ENCODE results near the gene DPP6.

DPP6 gene

DNA sequence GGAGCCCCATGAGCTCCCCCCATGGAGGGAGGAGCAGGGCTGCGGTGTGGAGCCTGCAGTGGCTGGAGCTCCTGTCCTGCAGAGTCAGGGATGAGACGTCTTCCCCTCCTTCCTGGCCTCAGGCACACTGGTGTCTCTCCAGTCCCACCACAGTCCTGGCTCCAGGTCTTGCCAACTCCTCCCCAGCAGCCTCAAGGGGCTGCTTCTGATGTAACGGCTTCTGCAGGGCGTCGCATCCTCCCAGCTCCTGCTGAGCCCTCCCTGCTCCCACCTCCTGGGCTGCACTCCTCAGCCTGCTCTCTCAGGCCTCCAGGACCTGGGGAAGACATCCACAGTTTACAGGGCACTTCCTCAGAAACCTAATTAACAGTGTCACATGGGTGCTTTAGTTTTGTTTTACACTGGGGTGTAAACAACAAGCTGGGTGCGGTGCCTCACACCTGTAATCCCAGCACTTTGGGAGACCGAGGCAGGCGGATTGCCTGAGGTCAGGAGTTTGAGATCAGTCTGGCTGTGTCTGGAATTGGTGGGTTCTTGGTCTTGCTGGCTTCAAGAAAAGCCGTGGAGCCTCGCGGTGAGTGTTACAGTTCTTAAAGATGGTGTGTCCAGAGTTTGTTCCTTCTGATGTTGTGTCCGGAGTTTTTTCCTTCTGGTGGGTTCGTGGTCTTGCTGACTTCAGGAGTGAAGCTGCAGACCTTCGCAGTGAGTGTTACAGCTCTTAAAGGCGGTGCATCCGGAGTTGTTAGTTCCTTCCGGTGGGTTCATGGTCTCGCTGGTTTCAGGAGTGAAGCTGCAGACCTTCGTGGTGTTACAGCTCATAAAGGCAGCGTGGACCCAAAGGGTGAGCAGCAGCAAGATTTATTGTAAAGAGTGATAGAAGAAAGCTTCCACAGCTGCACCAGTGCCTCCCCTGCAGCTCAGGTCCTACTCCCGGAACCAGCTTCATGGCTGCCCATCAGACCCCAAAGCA lies 855.7 kb downstream of the DPP6 start:
- Histone ChIP-seq H3K27me3 (ENCODE audit: insufficient read depth, low read depth) (peaks cover 2% of the 10 kb centered on the region; the same call in 1 of the 2 replicates), H3K4me2 (no peak overlapping the region), H4K20me1 (ENCODE audit: insufficient read depth) (no peaks in the 10 kb centered on the region), H3K4me1 (ENCODE audit: low read depth, poor library complexity, severe bottlenecking) (no peaks in the 10 kb centered on the region), H3K27ac (no peak overlapping the region), H3K4me3 (IDR thresholded peaks at IDR 0.05; ENCODE audit: insufficient read depth, low read depth, low read length) (no peak overlapping the region), H3K9ac (no peak overlapping the region), H3K79me2 (ENCODE audit: insufficient read depth, low read depth) (no peaks in the 10 kb centered on the region), H2AFZ (ENCODE audit: low read depth) (no peak overlapping the region), H3K36me3 (ENCODE audit: insufficient read depth) (no peaks in the 10 kb centered on the region)
- TF ChIP-seq, protein P1, sequence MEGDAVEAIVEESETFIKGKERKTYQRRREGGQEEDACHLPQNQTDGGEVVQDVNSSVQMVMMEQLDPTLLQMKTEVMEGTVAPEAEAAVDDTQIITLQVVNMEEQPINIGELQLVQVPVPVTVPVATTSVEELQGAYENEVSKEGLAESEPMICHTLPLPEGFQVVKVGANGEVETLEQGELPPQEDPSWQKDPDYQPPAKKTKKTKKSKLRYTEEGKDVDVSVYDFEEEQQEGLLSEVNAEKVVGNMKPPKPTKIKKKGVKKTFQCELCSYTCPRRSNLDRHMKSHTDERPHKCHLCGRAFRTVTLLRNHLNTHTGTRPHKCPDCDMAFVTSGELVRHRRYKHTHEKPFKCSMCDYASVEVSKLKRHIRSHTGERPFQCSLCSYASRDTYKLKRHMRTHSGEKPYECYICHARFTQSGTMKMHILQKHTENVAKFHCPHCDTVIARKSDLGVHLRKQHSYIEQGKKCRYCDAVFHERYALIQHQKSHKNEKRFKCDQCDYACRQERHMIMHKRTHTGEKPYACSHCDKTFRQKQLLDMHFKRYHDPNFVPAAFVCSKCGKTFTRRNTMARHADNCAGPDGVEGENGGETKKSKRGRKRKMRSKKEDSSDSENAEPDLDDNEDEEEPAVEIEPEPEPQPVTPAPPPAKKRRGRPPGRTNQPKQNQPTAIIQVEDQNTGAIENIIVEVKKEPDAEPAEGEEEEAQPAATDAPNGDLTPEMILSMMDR (conservative IDR thresholded peaks at IDR 0.05; ENCODE audit: low read depth, low read length): no peak

- TF ChIP-seq, protein P1 (conservative IDR thresholded peaks at IDR 0.05; ENCODE audit: low read depth, low read length): no peak
- no peaks in the 10 kb centered on the region for H3K79me2 ChIP-seq (ENCODE audit: insufficient read depth, low read depth)
- no peaks in the 10 kb centered on the region for H3K36me3 ChIP-seq (ENCODE audit: insufficient read depth)
- no peaks in the 10 kb centered on the region for H3K4me1 ChIP-seq (ENCODE audit: low read depth, poor library complexity, severe bottlenecking)
- no peak overlapping the region for H3K9ac ChIP-seq
- H3K27me3 ChIP-seq (ENCODE audit: insufficient read depth, low read depth): peaks cover 2% of the 10 kb centered on the region; the same call in 1 of the 2 replicates
- no peaks in the 10 kb centered on the region for H4K20me1 ChIP-seq (ENCODE audit: insufficient read depth)
- H2AFZ ChIP-seq (ENCODE audit: low read depth): no peak overlapping the region
- no peak overlapping the region for H3K27ac ChIP-seq
- H3K4me2 ChIP-seq: no peak overlapping the region
- no peak overlapping the region for H3K4me3 ChIP-seq (IDR thresholded peaks at IDR 0.05; ENCODE audit: insufficient read depth, low read depth, low read length)
These were observed 857.3 kb downstream of the DPP6 start for GRCh38 chr7:154909241-154910105.

GRCh38 chr7:154910125-154910524 lies 857.9 kb downstream of the DPP6 start:
- no peaks in the 10 kb centered on the region for H3K4me1 ChIP-seq (ENCODE audit: low read depth, poor library complexity, severe bottlenecking)
- peaks cover 2% of the 10 kb centered on the region; the same call in 1 of the 2 replicates for H3K27me3 ChIP-seq (ENCODE audit: insufficient read depth, low read depth)
- H4K20me1 ChIP-seq (ENCODE audit: insufficient read depth): no peaks in the 10 kb centered on the region
- no peaks in the 10 kb centered on the region for H3K79me2 ChIP-seq (ENCODE audit: insufficient read depth, low read depth)
- no peaks in the 10 kb centered on the region for H3K36me3 ChIP-seq (ENCODE audit: insufficient read depth)
- TF ChIP-seq, protein P1 (conservative IDR thresholded peaks at IDR 0.05; ENCODE audit: low read depth, low read length): no peak
- no peak overlapping the region for H3K9ac ChIP-seq
- H3K4me3 ChIP-seq (IDR thresholded peaks at IDR 0.05; ENCODE audit: insufficient read depth, low read depth, low read length): no peak overlapping the region
- no peak overlapping the region for H3K27ac ChIP-seq
- H3K4me2 ChIP-seq: no peak overlapping the region
- no peak overlapping the region for H2AFZ ChIP-seq (ENCODE audit: low read depth)

- no peak overlapping the region for H3K27ac ChIP-seq
- TF ChIP-seq, protein P1 (conservative IDR thresholded peaks at IDR 0.05; ENCODE audit: low read depth, low read length): no peak
- H3K79me2 ChIP-seq (ENCODE audit: insufficient read depth, low read depth): no peaks in the 10 kb centered on the region
- no peaks in the 10 kb centered on the region for H3K4me1 ChIP-seq (ENCODE audit: low read depth, poor library complexity, severe bottlenecking)
- H3K27me3 ChIP-seq (ENCODE audit: insufficient read depth, low read depth): peaks cover 2% of the 10 kb centered on the region; the same call in 1 of the 2 replicates
- H4K20me1 ChIP-seq (ENCODE audit: insufficient read depth): no peaks in the 10 kb centered on the region
- no peak overlapping the region for H3K9ac ChIP-seq
- H2AFZ ChIP-seq (ENCODE audit: low read depth): no peak overlapping the region
- H3K4me3 ChIP-seq (IDR thresholded peaks at IDR 0.05; ENCODE audit: insufficient read depth, low read depth, low read length): no peak overlapping the region
- H3K36me3 ChIP-seq (ENCODE audit: insufficient read depth): no peaks in the 10 kb centered on the region
- H3K4me2 ChIP-seq: no peak overlapping the region
These were observed 858.8 kb downstream of the DPP6 start for GRCh38 chr7:154910977-154911376.
